Thyroid gland (tissue), 4 donors: ENCODE measurements around the gene RAMP3.

Experiments used
- CTCF ChIP-seq, 6 experiments: fragments of 200-600 bp in 3 of 6; fragments of 450-650 bp in 3 of 6; sonication (generic) in 3 of 6; IDR thresholded peaks; one replicate each; pipeline ENCODE4 v1.5.1; 2016 to 2019; ENCODE audit warnings: antibody characterized with exemption in 6 of 6, mild to moderate bottlenecking in 2 of 6, inconsistent platforms in 1 of 6, moderate library complexity in 1 of 6
- POLR2A ChIP-seq, 2 donors: fragments of 450-650 bp; IDR thresholded peaks; one replicate each; pipeline ENCODE4 v1.6.1; 2017; ENCODE audit warnings: antibody characterized with exemption in 2 of 2, mild to moderate bottlenecking in 2 of 2, moderate library complexity in 1 of 2

DNA sequence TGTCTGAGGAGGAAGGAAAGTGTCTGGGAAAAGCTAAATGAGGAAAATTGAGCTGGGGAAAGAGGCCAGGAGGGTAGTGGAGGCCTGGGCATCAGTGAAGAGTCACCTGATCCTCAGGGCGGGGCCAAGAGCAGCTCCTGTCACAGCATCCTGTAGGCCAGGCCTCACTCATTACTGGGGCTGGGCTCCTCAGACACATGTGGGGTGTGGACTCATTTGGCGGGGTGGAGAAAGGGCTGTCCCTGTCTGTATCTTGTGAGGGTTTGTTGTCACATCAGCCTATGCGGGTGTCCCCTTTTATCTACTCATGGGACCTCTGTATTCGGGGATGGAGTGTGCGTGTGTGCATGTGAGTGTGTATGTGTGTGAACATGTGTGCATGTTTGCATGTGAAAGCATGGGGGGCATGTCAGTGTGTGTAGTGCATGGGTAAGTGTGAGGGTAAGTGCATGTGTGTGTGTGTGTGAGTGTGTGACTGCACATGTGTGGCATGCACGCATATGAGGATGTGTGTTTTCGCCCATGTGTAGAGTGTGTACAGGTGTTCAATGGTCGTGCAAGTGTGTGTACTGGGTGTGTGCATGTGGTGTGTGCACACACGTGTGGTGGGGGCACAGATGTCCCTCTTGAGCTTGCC, 67.8 kb downstream of the RAMP3 start:
- TF ChIP-seq POLR2A (IDR thresholded peaks at IDR 0.05) (no peak), CTCF (IDR thresholded peaks at IDR 0.05) (no peak)
